ENCODE results near the gene ASRGL1.

DNA sequence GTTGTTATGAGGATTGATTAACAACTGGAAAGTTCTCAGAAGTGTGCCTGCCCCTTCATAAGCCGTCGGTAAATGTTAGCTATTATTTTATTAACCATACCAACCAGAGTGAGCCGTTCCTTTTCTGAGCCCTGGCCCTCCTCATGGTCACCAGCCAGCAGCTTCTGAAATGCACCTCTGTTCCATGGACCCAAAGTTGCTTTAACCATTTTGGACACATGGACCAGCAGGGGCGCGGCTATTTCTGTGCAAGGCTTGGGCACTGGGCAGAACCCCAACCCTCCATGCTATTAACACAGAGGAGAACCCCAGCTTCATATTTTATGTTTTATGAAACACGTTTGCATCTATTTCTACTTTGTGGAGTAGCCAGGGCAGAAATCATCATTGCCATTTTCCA, 63.0 kb downstream of the ASRGL1 start:
- TF ChIP-seq, protein P1, sequence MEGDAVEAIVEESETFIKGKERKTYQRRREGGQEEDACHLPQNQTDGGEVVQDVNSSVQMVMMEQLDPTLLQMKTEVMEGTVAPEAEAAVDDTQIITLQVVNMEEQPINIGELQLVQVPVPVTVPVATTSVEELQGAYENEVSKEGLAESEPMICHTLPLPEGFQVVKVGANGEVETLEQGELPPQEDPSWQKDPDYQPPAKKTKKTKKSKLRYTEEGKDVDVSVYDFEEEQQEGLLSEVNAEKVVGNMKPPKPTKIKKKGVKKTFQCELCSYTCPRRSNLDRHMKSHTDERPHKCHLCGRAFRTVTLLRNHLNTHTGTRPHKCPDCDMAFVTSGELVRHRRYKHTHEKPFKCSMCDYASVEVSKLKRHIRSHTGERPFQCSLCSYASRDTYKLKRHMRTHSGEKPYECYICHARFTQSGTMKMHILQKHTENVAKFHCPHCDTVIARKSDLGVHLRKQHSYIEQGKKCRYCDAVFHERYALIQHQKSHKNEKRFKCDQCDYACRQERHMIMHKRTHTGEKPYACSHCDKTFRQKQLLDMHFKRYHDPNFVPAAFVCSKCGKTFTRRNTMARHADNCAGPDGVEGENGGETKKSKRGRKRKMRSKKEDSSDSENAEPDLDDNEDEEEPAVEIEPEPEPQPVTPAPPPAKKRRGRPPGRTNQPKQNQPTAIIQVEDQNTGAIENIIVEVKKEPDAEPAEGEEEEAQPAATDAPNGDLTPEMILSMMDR (IDR thresholded peaks at IDR 0.05) = no peak
- TF ChIP-seq POLR2AphosphoS5 (IDR thresholded peaks at IDR 0.05) (no peak), POLR2A (IDR thresholded peaks at IDR 0.05) (no peak)
